GM21825 (cell line): ENCODE data around the gene CFDP1.
"Not testable (repeated sequence)": the region's sequence is repeated elsewhere in the genome, so short reads cannot be mapped to it uniquely, and the experiment has no call there.

ENCODE experiments used
- ATAC-seq: cut with Tn5 transposase; IDR thresholded peaks from one replicate; pipeline ENCODE4 v1.9.1; 2021; ENCODE audit warnings: mild to moderate bottlenecking, moderate library complexity; ENCODE audit not compliant: unreplicated experiment

CFDP1 gene

DNA sequence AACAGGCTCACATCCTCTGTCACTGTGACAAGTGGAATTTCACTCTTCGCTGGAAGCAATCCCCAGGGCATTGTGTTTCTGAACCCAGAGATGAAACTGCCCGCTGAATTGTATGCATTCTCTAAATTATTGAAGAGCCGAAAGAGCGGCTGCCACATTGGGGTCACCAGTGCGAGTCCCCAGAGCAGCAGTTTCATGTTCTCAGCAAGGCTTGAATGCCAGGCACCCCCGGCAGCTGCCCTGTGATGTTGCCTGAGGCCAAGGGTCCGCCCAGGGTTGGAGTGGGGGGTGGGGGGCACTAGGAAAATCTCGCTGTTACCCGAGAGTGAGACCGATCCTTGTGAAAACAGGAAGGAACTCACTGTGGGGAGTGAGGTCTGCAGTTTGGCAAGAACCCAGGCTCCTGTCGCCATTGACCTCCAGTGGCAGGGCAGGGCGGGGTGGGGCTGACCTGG lies 161.2 kb downstream of the CFDP1 start:
- peak; percentile 55 for ATAC-seq

GRCh38 chr16:75271441-75272096 lies 161.7 kb downstream of the CFDP1 start:
- peak; percentile 13 for ATAC-seq

DNA sequence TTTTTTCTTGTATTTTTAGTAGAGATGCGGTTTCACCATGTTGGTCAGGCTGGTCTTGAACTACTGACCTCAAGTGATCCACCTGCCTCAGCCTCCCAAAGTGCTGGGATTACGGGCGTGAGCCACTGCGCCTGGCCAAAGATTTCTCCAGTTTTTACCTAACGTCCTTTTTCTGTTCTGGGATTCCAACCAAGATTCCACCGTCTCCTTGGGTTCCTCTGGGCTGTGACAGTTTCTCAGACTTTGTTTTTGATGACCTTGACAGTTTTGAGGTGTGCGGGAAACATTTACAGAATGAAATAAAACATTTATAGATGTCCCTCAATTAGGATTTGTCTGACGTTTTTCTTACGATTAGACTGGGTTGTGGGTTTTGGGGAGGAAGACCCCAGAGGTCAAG lies 163.9 kb downstream of the CFDP1 start:
- not testable (repeated sequence) for ATAC-seq

DNA sequence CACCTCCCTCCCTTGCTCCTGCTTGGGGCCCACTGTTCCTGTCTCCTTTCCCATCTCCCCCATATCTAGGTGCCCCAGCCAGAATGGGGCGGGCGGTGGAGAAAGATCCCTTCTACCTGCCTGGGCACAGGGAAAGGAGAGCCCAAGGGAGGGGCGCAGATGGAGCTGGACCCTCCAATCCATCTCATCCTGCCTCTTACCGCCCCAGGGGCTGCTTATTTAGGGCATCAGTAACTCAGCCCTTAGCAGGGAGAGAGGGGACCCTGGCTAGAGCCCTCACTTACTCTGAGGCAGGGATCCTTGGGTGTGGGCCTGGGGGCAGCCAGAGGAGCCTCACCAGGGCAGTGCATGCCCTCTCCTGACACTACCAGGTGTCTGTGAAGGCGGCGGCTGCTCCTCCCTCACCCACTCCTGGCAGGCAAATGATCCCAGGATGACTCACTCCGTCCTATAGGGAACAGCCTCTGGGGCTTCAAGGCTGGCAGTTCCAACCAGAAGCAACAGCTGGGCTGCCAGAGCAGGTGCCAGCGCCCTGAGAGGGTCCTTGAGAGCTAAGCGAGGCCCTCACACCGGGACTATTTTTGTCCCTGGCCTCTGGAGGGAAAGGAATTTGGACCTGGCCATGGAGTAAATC lies 165.6 kb downstream of the CFDP1 start:
- ATAC-seq = no peak

- no peak for ATAC-seq
Measured at GRCh38 chr16:75266738-75267630, 166.3 kb downstream of the CFDP1 start.

DNA sequence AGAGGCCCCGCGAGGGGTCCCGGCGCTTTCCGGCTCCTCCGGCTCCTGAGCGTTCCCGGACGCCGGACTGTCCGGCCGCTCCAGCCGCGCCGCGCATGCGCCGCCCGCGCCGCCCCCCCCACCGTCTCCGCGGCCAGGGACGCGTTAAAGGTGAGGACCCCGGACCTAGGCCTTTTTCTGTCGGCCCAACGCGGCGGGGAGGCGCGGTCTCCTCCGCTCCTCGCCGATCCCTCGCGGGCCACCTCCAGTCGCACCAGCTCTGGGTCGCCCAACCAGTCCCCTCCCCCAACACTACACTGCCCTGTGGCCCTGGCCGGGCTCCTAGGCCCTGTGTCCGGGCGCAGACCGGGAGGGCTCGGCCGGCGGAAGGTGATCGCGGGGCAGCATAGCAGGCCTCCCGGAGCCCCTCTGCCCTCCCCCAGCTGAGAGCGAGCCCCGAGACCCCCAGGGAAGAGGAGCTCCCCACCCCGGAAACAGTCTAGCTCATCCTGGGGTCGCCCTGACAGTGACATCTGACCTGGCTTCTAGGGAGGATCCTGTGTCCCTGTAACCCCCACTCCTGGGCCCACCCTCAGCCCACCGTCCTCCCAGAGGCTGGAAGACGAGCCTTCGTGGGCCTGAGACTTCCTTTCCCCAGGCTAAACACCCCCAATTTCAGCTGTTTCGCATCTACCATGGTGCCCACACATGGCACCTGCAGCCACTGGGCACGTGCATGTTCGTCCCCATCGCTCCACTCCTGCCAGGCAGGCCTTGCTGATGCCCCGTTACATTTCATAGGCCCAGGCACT lies 167.2 kb downstream of the CFDP1 start:
- peak; percentile 58 for ATAC-seq

GRCh38 chr16:75264999-75265910 lies 168.0 kb downstream of the CFDP1 start:
- peak; percentile 15 for ATAC-seq

DNA sequence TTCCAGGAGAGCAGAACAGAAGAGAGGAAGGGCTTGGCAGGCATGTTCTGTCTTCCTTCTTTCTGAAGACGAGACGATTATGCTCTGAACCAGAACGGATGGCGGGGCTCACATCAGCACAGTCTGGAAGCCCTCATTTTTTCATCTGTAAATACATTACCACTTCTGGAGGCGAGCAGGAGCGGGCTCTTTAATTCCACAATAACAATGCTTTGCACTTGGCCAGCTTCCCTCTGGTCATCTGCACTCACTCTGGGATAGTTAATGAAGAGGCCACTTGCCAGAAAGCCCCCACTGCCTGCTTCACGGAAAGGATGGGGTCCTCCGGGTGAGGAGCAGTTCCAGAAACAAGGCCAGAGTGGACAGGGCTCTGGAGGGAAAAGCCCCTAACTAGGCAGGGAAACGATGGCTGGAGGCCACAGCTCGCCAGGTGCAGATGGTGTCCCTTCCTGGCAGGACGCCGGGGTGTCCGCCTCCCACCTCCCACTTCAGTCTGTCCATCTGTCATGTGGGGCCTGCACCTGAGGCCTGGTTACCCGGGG lies 168.8 kb downstream of the CFDP1 start:
- no peak for ATAC-seq

DNA sequence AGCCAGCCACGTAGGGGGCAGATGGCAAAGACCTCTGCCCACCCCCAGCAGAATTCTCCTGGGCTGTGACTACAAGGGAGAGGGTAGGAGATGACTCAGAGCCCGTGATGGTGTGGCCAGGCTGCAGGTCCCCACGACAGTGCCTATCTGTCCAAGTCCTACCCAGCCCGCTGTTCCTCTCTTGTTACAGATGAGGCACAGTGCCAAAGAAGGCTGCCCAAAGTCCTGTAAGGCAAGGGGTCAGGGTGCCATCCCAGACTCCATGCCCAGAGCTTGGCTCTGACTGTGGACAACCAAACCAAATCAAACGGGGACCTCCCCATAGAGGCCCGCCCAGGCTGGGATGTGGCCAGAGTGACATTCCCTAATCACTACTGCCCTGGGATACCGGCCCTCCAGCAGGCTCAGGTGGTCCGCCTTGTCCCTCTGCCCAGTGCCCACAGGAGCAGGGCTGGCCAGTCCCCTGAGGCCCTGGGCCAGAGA lies 169.3 kb downstream of the CFDP1 start:
- ATAC-seq = no peak

DNA sequence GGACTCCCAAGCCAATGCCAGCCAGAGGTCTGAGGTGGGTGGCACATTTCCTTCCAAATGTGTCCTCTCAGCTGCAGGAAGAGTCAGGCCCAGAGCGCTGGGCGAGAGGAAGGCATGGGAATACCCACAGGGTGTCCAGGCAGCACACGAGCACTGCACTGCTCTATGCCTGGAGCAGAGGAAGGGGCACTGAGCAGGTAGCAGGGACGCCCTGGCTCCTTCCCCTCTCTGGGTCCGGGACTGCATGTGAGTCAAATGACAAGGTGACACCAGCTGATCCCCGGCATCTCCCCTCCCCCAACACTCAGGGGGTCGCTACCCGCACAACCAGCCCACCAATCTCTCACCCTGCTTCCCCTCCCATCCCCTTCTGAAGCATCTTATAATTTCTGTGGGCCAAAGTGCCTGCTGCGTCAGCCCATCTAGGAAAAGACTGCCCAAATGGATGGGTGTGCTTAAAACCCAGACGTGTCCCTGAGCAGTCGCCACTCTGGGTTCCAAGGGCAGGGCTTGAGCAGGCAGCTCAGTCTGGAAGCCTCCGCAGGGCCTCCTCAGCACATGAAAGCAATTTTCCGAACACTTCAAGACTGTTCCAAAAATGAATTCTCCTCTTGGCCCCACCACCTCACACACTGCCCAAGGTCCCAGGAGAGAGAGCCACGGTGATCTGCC lies 169.9 kb downstream of the CFDP1 start:
- no peak for ATAC-seq

- no peak for ATAC-seq
Measured at GRCh38 chr16:75262800-75263127, 170.5 kb downstream of the CFDP1 start.

DNA sequence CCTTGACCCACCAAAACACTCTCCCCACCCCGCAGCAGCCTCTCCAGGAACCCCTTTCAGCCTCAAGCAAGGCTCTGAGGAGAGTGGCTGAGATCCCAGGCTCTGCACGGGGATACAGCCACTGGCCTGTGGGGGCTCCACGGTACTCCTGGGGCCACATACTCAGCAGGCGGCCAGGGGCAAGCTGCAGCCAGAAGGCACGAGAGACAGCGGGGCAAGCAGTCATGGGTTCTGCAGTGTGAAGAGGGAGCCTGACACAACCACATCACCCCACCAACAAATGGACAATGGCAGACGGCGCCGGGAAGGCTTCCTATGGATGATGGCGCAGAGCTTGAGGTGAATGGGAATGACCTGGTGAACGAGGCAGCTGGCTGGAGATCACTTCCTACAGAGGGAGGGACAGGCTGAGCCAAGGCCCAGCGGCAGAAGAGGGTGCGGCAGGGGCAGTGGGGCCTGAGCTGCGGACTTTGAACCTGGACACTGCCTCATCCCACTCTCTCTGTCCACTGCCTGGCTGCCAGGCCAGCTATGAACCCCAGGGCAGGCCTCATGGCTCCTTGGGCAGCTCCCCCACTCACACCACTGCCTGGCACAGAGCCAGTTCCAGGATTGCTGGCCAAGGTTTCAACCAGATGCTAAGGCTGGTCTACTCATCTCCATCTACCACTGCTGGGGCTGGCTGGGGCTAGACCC lies 171.1 kb downstream of the CFDP1 start:
- ATAC-seq = no peak

- no peak for ATAC-seq
Measured at GRCh38 chr16:75261590-75262078, 171.7 kb downstream of the CFDP1 start.

GRCh38 chr16:75260851-75261589 lies 172.3 kb downstream of the CFDP1 start:
- ATAC-seq = no peak

DNA sequence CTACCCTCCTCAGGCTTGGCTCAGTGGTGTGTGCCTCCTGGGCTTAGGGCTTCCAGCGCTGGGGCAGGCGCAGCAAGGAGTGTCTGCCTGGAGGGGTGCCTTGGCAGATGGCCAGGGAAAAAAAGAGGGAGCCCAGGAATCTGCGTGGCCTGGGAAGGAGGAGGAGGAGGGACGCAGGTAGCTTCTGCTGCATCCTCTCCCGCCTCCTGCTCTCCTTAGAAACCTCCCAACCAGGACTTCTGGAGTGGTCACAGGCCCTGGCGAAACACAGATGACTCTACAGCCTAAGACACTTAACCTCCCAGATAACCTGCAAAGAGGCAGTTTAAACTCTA lies 174.5 kb downstream of the CFDP1 start:
- no peak for ATAC-seq

GRCh38 chr16:75257886-75258806 lies 175.2 kb downstream of the CFDP1 start:
- no peak for ATAC-seq
